Endothelial cell of umbilical vein (primary cell): ENCODE data around the gene IRS1. TPM values are rescaled to one million over a fixed set of nuclear protein-coding genes. Genes with fewer than 3 reads are reported as not detected.

Experiments used
- BruUV-seq: library from RNA; stranded (reverse); fragments of 400-500 nt; replicated peaks from 2 replicates; lab custom pipeline; 2021; lab: Mats Ljungman, UMichigan
- CTCF ChIA-PET: fragments of 300-600, 350-600 bp; sonication (Branson Sonifier 250); formaldehyde crosslinking; loops from one replicate; lab custom pipeline; 2021; ENCODE audit warnings: antibody characterized with exemption, inconsistent platforms; lab: Charles Lee
- POLR2A ChIA-PET: fragments of 300-600, 350-600 bp; sonication (Branson Sonifier 250); formaldehyde crosslinking; loops from one replicate; lab custom pipeline; 2021; ENCODE audit warnings: antibody characterized with exemption, inconsistent platforms; lab: Charles Lee
- DNase-seq: peaks from one replicate; pipeline ENCODE4 v3.0.0-alpha.2; 2011; ENCODE audit warnings: low read depth, low spot score
- FAIRE-seq: peaks from 2 replicates; lab custom pipeline; 2011; peaks lifted over from hg19 to GRCh38; lab: Jason Lieb, UNC
- H2AFZ ChIP-seq: 2 replicates; pipeline ENCODE4 v1.6.0; 2012; ENCODE audit warnings: low read depth, low read length, control low read depth, inconsistent platforms
- H3K27ac ChIP-seq: 2 replicates; pipeline ENCODE4 v1.5.1; 2011; ENCODE audit warnings: low read depth, mild to moderate bottlenecking, control low read depth, low read length, moderate library complexity; ENCODE audit not compliant: insufficient read depth
- H3K27me3 ChIP-seq, 2 experiments: 2 replicates each; pipeline versions ENCODE4 v1.6.0 to v1.6.1; 2011; ENCODE audit warnings: low read length in 2 of 2, mixed read lengths in 1 of 2; ENCODE audit not compliant: control insufficient read depth in 2 of 2, insufficient read depth in 2 of 2
- H3K36me3 ChIP-seq, 2 experiments: 2 replicates in 1 of 2; 3 replicates in 1 of 2; pipeline ENCODE4 v1.5.1; 2011; ENCODE audit warnings: low read length in 2 of 2, mild to moderate bottlenecking in 1 of 2, moderate library complexity in 1 of 2; ENCODE audit not compliant: control insufficient read depth in 2 of 2, insufficient read depth in 2 of 2; ENCODE audit errors: extremely low read depth in 1 of 2
- H3K4me1 ChIP-seq: 3 replicates; pipeline ENCODE4 v1.5.1; 2011; ENCODE audit warnings: mild to moderate bottlenecking, low read length; ENCODE audit not compliant: control insufficient read depth, insufficient read depth; ENCODE audit errors: extremely low read depth
- H3K4me2 ChIP-seq: 2 replicates; pipeline ENCODE4 v1.6.1; 2011; ENCODE audit warnings: low read length, control low read depth, mixed read lengths; ENCODE audit not compliant: insufficient read depth
- H3K4me3 ChIP-seq, 3 experiments: fragments of 200-600 bp in 1 of 3; sonication (generic), shearing (Covaris generic) in 1 of 3; replicated peaks in 1 of 3; 2 replicates each; pipeline ENCODE4 v1.5.1; 2011 to 2016; ENCODE audit warnings: control low read depth in 3 of 3, low read length in 3 of 3, mild to moderate bottlenecking in 2 of 3, inconsistent platforms in 1 of 3, low read depth in 1 of 3, moderate library complexity in 1 of 3; ENCODE audit not compliant: insufficient read depth in 1 of 3
- H3K79me2 ChIP-seq: 2 replicates; pipeline ENCODE4 v1.6.0; 2012; ENCODE audit warnings: low read length, inconsistent platforms; ENCODE audit not compliant: control insufficient read depth, insufficient read depth
- H3K9ac ChIP-seq: replicated peaks from 2 replicates; pipeline ENCODE3; 2011; ENCODE audit warnings: low read length, control low read depth; ENCODE audit not compliant: insufficient read depth; ENCODE audit errors: extremely low read depth
- H3K9me1 ChIP-seq: replicated peaks from 3 replicates; pipeline ENCODE4 v1.6.0; 2011; ENCODE audit warnings: mild to moderate bottlenecking, low read length; ENCODE audit not compliant: control insufficient read depth, insufficient read depth; ENCODE audit errors: extremely low read depth
- H3K9me3 ChIP-seq: replicated peaks from 2 replicates; pipeline ENCODE4 v1.5.1; 2012; ENCODE audit warnings: low read length, inconsistent platforms; ENCODE audit not compliant: control insufficient read depth, insufficient read depth
- H4K20me1 ChIP-seq: replicated peaks from 2 replicates; pipeline ENCODE3; 2011; ENCODE audit warnings: mild to moderate bottlenecking, low read length; ENCODE audit not compliant: control insufficient read depth, insufficient read depth; ENCODE audit errors: extremely low read depth
- EZH2 ChIP-seq: IDR thresholded peaks from 2 replicates; pipeline ENCODE4 v1.6.1; 2012; ENCODE audit warnings: borderline replicate concordance, low read depth, mild to moderate bottlenecking, moderate library complexity, low read length, inconsistent platforms; ENCODE audit not compliant: severe bottlenecking
- FOS ChIP-seq: IDR thresholded peaks from 2 replicates; pipeline ENCODE4 v1.6.1; 2011; ENCODE audit warnings: mild to moderate bottlenecking, low read length, moderate library complexity, borderline replicate concordance; ENCODE audit not compliant: insufficient read depth
- GATA2 ChIP-seq: IDR thresholded peaks from 2 replicates; pipeline ENCODE4 v1.7.0; 2011; ENCODE audit warnings: low read depth, mild to moderate bottlenecking, moderate library complexity, mixed read lengths, low read length; ENCODE audit not compliant: insufficient read length, insufficient read depth
- JUN ChIP-seq: IDR thresholded peaks from 2 replicates; pipeline ENCODE4 v1.6.1; 2011; ENCODE audit warnings: borderline replicate concordance, low read depth; ENCODE audit not compliant: insufficient read length, insufficient read depth
- MAX ChIP-seq: IDR thresholded peaks from 2 replicates; pipeline ENCODE4 v1.6.1; 2011; ENCODE audit not compliant: insufficient read depth, insufficient read length
- MYC ChIP-seq: IDR thresholded peaks from one replicate; pipeline ENCODE4 v1.6.1; 2011; ENCODE audit warnings: mild to moderate bottlenecking, low read depth, low read length
- POLR2A ChIP-seq: IDR thresholded peaks from 2 replicates; pipeline ENCODE4 v1.6.1; 2012; ENCODE audit warnings: low read depth, mild to moderate bottlenecking, control low read depth, low read length
- POLR2AphosphoS5 ChIP-seq: IDR thresholded peaks from 2 replicates; pipeline ENCODE4 v1.6.1; 2012; ENCODE audit warnings: low read depth, mild to moderate bottlenecking, control low read depth, low read length, moderate library complexity; ENCODE audit not compliant: insufficient read depth
- dilution Hi-C: fragments of 300-500 bp; cut with MboI; formaldehyde crosslinking; loops from one replicate; pipeline ENCODE4 v1.15.0; 2019; ENCODE audit warnings: low sequenced_read_pairs; ENCODE audit not compliant: extremely low pct_ligation_motif_present
- intact Hi-C: fragments of 100-400 bp; cut with micrococcal nuclease; formaldehyde crosslinking; loops from one replicate; pipeline ENCODE4 v1.10.0; 2022
- polyA plus RNA-seq, 4 experiments: library from polyadenylated mRNA; depleted of rRNA in 3 of 4; stranded (reverse) in 3 of 4; unstranded in 1 of 4; fragments of >200 nt; gene quantifications; 2 replicates each; pipeline versions ENCODE4 v1.2.1 to v1.2.3, GENCODE V29; 2011 to 2012; ENCODE audit warnings: missing spikeins in 1 of 4
- total RNA-seq: library from RNA; stranded (reverse); gene quantifications from 2 replicates; pipeline ENCODE4 v1.2.3, GENCODE V29; 2021
- TF ChIP-seq, protein P1 (sequence below), 2 donors: IDR thresholded peaks; 1 replicate in 1 of 2; 2 replicates in 1 of 2; pipeline ENCODE4 v1.5.1; 2011; ENCODE audit warnings: low read length in 2 of 2, mild to moderate bottlenecking in 2 of 2, moderate library complexity in 2 of 2, control low read depth in 1 of 2, inconsistent platforms in 1 of 2, low read depth in 1 of 2; ENCODE audit not compliant: insufficient read depth in 1 of 2; ENCODE audit errors: extremely low read depth in 1 of 2

Gene IRS1
- total and polyA plus RNA-seq, 2 donors (not counting 3 experiments of a cell fraction or from before 2014, with no cell fraction given) = 0.10 to 0.11 TPM

DNA sequence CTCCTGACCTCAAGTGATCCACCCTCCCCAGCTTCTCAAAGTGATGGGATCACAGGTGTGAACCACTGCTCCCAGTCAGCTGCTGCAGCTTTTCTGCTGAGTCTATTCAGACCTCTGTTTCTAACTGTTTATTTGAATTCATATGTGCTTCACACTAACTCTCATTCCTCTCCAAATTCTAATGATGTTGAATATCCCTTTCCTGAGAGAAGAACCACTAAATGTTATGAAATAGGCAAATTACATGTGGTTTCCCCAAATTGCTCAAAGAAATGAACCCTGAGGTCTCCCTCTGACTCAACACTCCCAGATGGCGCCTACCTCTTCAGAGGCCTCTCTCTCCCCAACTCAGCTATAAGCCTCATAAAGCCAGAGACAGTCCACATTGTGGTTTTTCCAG lies 98.6 kb downstream of the IRS1 start:
- no peaks in the 10 kb centered on the region for H3K79me2 ChIP-seq
- POLR2A ChIA-PET = no interaction called here
- no peak overlapping the region for H2AFZ ChIP-seq
- H3K9ac ChIP-seq = no peak overlapping the region
- no peak overlapping the region for H3K4me3 ChIP-seq
- H4K20me1 ChIP-seq = no peaks in the 10 kb centered on the region
- H3K27ac ChIP-seq = no peak overlapping the region
- H3K36me3 ChIP-seq = no peaks in the 10 kb centered on the region
- dilution Hi-C loops = no loop called here
- CTCF ChIA-PET = no interaction called here
- no peaks in the 10 kb centered on the region for H3K4me1 ChIP-seq
- intact Hi-C loops = no loop called here
- H3K9me3 ChIP-seq = no peaks in the 10 kb centered on the region
- no peaks in the 10 kb centered on the region for H3K9me1 ChIP-seq
- no TSS peak for BruUV-seq
- H3K27me3 ChIP-seq = no peaks in the 10 kb centered on the region
- H3K4me2 ChIP-seq = no peak overlapping the region
- FAIRE-seq (no peak), DNase-seq (no peak)
- TF ChIP-seq MAX (no peak), POLR2A (no peak)
- TF ChIP-seq, protein P1, sequence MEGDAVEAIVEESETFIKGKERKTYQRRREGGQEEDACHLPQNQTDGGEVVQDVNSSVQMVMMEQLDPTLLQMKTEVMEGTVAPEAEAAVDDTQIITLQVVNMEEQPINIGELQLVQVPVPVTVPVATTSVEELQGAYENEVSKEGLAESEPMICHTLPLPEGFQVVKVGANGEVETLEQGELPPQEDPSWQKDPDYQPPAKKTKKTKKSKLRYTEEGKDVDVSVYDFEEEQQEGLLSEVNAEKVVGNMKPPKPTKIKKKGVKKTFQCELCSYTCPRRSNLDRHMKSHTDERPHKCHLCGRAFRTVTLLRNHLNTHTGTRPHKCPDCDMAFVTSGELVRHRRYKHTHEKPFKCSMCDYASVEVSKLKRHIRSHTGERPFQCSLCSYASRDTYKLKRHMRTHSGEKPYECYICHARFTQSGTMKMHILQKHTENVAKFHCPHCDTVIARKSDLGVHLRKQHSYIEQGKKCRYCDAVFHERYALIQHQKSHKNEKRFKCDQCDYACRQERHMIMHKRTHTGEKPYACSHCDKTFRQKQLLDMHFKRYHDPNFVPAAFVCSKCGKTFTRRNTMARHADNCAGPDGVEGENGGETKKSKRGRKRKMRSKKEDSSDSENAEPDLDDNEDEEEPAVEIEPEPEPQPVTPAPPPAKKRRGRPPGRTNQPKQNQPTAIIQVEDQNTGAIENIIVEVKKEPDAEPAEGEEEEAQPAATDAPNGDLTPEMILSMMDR (IDR thresholded peaks at IDR 0.05; ENCODE audit: extremely low read depth in 1 of 2, insufficient read depth in 1 of 2, low read depth in 1 of 2, low read length in 2 of 2) = no peak

DNA sequence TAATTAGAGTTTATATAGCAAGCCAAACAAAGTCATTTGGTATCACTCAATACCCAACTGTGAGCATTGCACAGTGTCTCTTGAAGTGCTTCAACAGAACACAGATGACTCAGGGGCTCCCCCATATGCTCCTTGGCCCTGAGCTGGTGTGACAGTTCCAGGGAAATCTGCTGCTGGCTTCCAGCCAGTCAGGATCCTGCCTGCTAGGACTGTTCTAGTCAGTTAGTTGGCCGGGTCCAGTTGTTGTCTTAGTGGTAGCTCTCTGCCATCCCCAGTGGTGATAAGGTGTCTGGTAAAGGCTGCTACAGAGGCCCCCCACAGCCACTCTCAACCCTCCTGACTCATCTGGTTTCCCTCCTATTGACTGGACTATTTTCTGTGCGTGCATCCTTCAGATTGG lies 100.3 kb downstream of the IRS1 start:
- Histone ChIP-seq H3K4me2 (no peak overlapping the region), H3K4me1 (no peaks in the 10 kb centered on the region), H3K9me1 (no peaks in the 10 kb centered on the region), H2AFZ (no peak overlapping the region), H3K4me3 (no peak overlapping the region), H3K9me3 (no peaks in the 10 kb centered on the region), H3K36me3 (no peaks in the 10 kb centered on the region), H3K9ac (no peak overlapping the region), H4K20me1 (no peaks in the 10 kb centered on the region), H3K27me3 (no peaks in the 10 kb centered on the region), H3K79me2 (no peaks in the 10 kb centered on the region), H3K27ac (no peak overlapping the region)
- POLR2A ChIA-PET = no interaction called here
- dilution Hi-C loops (no loop called here), intact Hi-C loops (no loop called here)
- FAIRE-seq = no peak
- DNase-seq = no peak
- TF ChIP-seq POLR2A (no peak), EZH2 (no peak), JUN (no peak), MYC (no peak), POLR2AphosphoS5 (no peak), MAX (no peak), GATA2 (no peak), FOS (no peak)
- TF ChIP-seq, protein P1 (IDR thresholded peaks at IDR 0.05; ENCODE audit: extremely low read depth in 1 of 2, insufficient read depth in 1 of 2, low read depth in 1 of 2, low read length in 2 of 2) = no peak
- no TSS peak for BruUV-seq
- CTCF ChIA-PET = no interaction called here
